Choroid plexus epithelial cell (primary cell): Measurements from ENCODE around the gene TIA1.

Experiments
- DNase-seq: peaks from one replicate; pipeline ENCODE4 v3.0.0-alpha.2; 2010; ENCODE audit warnings: low read depth
- H3K4me3 ChIP-seq: 2 replicates; pipeline ENCODE4 v1.5.1; 2011; ENCODE audit warnings: low read depth, mild to moderate bottlenecking, control low read depth, low read length, moderate library complexity
- CTCF ChIP-seq: conservative IDR thresholded peaks from 2 replicates; pipeline ENCODE4 v1.5.1; 2011; ENCODE audit warnings: low read depth, mild to moderate bottlenecking, control low read depth, inconsistent platforms, low read length, moderate library complexity

TIA1 gene

DNA sequence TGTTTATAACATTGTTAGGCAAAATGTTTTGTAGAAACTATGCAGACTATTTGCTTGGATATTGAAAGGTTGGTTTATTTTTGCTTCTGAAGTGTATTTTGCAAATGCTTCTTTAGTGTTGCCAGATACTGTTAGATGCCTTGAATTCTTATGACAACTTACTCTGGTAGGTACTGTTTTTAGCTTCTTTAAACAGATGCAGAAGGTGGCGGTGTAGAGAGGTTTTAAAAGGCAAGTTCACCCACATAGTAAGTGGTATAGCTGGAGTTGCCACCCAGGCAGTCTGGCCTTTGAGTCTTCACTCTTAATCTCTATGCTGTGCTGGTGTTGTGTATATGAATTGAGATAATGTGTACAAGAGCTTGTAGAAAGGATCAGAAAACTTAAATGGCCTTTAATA, 13.1 kb upstream of the TIA1 start:
- TF ChIP-seq CTCF, result no peak
- H3K4me3 ChIP-seq, result no peak overlapping the region
- peak; percentile 36 for DNase-seq

GRCh38 chr2:70258532-70258875, 10.1 kb upstream of the TIA1 start:
- no peak for TF ChIP-seq CTCF
- DNase-seq, result peak; percentile 85
- peak overlapping the region; percentile 80 for H3K4me3 ChIP-seq

DNA sequence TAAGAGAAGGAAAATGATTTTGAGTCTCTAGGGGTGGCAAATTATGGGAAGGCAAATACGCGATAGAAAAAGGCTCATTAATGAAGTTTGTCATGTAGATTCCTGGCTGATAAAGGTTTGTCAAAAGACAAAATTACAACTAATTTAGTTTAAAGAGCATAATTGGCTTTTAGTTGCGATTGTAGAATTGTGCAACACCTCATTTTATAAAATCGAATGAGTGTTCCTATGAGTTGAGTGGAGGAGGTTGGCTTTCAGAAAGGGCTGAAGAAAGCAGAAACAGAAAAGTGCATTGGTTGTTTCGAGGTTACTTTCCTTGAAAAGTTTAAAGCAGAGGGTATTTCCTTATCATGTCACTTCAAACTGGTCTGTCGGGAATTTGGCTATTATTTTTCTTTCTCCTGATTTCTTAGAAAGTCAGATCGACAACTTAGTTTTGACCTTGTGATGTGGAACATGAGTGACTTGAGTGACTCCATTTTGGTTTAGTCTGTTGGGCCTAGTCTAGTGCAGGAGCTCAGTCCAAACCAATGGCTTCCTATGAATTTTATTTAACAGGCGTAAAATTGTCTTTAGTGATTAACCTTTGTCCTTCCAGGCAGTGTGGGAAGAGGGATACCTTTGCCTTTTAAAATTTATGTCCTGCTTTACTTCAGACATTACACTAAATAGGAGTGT, 7.3 kb upstream of the TIA1 start:
- DNase-seq, result no peak
- H3K4me3 ChIP-seq, result no peak overlapping the region
- TF ChIP-seq CTCF, result no peak

GRCh38 chr2:70250434-70250833, 2.0 kb upstream of the TIA1 start:
- no peak overlapping the region for H3K4me3 ChIP-seq
- TF ChIP-seq CTCF, result no peak
- no peak for DNase-seq

DNA sequence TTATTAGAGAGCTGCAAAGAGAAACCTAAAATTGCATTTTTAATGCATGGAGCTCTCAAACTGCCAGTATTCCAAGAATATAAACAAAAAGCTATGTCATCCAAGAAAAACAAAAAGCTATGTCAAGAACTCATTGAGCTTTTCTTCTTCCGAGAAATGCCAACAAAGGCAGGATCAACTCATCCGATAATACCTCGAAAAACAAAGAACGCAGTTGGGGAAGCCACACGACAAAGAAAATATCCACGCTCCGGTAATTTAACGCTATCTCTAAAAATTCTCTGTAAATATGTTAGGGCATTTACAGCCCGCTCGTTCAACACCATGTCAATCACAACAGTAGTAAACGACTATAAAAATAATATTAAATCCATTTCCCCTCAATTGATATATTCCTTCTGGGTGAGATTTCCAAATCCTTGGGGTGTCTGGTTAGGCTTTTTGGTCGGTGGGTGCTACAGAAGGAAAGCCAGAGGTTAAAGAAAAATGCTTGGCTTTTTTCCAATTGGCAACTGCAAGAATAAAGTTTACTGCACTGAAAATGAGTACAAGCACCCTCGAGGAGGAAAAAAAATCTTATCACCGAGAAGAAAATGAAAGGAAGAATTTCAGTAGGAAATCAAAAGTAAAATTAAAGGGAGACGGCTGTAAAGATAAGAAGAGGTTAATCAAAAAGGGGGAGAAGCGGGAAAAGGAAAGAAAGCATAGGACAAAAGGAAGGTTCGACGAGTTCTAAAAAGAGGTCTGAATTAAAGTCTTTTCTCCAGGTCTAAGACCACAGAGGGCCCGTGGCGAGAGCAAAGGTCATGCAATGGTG, 856 bp downstream of the TIA1 start:
- TF ChIP-seq CTCF, result no peak
- peak overlapping the region; percentile 99 for H3K4me3 ChIP-seq
- DNase-seq, result peak; percentile 33

DNA sequence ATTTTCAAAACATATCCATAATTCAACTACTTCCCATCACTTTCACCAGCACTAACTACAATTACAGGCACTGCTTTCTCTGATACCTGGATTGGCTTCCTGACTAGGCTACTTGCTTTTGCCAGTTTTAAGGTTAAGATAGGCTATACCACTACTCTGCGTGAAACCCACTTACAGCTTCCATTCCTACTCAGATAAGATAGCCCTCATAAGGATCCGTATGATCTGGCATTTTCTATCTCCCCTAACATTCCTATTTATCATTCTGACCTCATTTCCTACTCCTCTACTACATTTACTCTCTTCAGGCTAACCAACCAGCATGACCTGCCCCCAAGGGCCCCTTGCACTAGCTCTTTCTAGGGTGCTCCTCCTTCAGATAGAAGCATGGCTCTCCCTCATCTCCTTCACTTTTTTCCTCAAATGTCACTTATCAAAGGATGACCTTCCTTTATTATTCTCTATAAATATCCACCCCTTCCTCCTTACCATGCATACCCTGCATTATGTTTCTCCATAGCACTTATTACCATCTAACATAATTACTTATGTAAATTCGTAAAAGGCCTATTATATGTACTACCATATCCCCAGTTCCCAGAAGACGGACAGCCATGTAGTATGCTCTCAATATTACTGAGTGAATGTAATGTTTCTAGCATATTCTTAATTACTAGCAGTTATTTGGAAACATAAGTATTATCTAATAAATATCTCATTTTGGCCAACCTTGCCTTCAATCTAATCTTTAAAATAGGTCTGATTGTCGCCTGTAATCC, 4.4 kb downstream of the TIA1 start:
- DNase-seq, result no peak

More for the DNA sequence above, 4.4 kb downstream of the TIA1 start:
- H3K4me3 ChIP-seq, result no peak overlapping the region
- no peak for TF ChIP-seq CTCF
